HepG2 (cell line): ENCODE data around the gene ALDH3A1. TPM values are rescaled to one million over a fixed set of nuclear protein-coding genes. Genes with fewer than 3 reads are reported as not detected.

Experiments
- ATAC-seq: fragments of 200-7000 bp; cut with Tn5 transposase; 3 replicates; pipeline ENCODE4 v1.9.1; 2020; ENCODE audit warnings: mild to moderate bottlenecking, moderate library complexity
- BruUV-seq: library from RNA; stranded (reverse); fragments of 400-500 nt; replicated peaks from 2 replicates; lab custom pipeline; 2021; lab: Mats Ljungman, UMichigan
- CTCF ChIA-PET: fragments of 300-600 bp; formaldehyde crosslinking; extraction: SDS; loops from one replicate; lab custom pipeline; 2021; ENCODE audit warnings: low total read pairs, inconsistent platforms, low intra/inter-chr PET ratio; lab: Yijun Ruan, JAX
- POLR2A ChIA-PET: fragments of 350-600 bp; sonication (Branson Sonifier 250); formaldehyde crosslinking; loops from one replicate; lab custom pipeline; 2020; ENCODE audit warnings: antibody characterized with exemption, inconsistent platforms; lab: Yijun Ruan, JAX
- DNase-seq: peaks from one replicate; pipeline ENCODE4 v3.0.0-alpha.2; 2015; ENCODE audit warnings: low spot score
- FAIRE-seq: peaks from 3 replicates; lab custom pipeline; 2011; peaks lifted over from hg19 to GRCh38; lab: Jason Lieb, UNC
- H2AFZ ChIP-seq: one replicate; pipeline ENCODE4 v1.6.1; 2011; ENCODE audit warnings: low read length, inconsistent platforms
- H3K27ac ChIP-seq: fragments of 300-600 bp; 3 replicates; pipeline ENCODE4 v1.8.0; 2011; ENCODE audit warnings: mixed run types, mild to moderate bottlenecking, mixed read lengths, low read length, inconsistent platforms; ENCODE audit not compliant: insufficient read depth; ENCODE audit errors: extremely low read length
- H3K27me3 ChIP-seq, 2 experiments: fragments of 200-600 bp in 1 of 2; 2 replicates in 1 of 2; 3 replicates in 1 of 2; pipeline versions ENCODE4 v1.6.0 to v1.8.0; 2011; ENCODE audit warnings: low read length in 2 of 2, mild to moderate bottlenecking in 2 of 2, moderate library complexity in 2 of 2, inconsistent platforms in 1 of 2; ENCODE audit not compliant: insufficient read depth in 2 of 2, control insufficient read depth in 1 of 2
- H3K36me3 ChIP-seq, 2 experiments: fragments of 200-600 bp in 1 of 2; replicated peaks in 1 of 2; 2 replicates in 1 of 2; 3 replicates in 1 of 2; pipeline versions ENCODE4 v1.5.1 to v1.8.0; 2011; ENCODE audit warnings: low read length in 2 of 2, inconsistent platforms in 1 of 2; ENCODE audit not compliant: insufficient read depth in 2 of 2, control insufficient read depth in 1 of 2
- H3K4me1 ChIP-seq: 2 replicates; pipeline ENCODE4 v1.5.1; 2012; ENCODE audit warnings: low read length, inconsistent platforms; ENCODE audit not compliant: insufficient read depth
- H3K4me2 ChIP-seq: 2 replicates; pipeline ENCODE4 v1.6.0; 2011; ENCODE audit warnings: low read depth, low read length, inconsistent platforms
- H3K4me3 ChIP-seq, 3 experiments: fragments of 200-600 bp in 1 of 3; sonication (generic), shearing (Covaris generic) in 1 of 3; replicated peaks in 1 of 3; 2 replicates each; pipeline ENCODE4 v1.5.1; 2011 to 2016; ENCODE audit warnings: low read length in 3 of 3, inconsistent platforms in 2 of 3, low read depth in 2 of 3, mild to moderate bottlenecking in 2 of 3, control low read depth in 1 of 3, mixed read lengths in 1 of 3; ENCODE audit not compliant: insufficient read depth in 1 of 3
- H3K79me2 ChIP-seq: one replicate; pipeline ENCODE4 v1.6.1; 2011; ENCODE audit warnings: low read length, inconsistent platforms; ENCODE audit not compliant: insufficient read depth
- H3K9ac ChIP-seq: 2 replicates; pipeline ENCODE4 v1.6.0; 2011; ENCODE audit warnings: mild to moderate bottlenecking, low read depth, low read length, inconsistent platforms; ENCODE audit not compliant: insufficient read depth
- H3K9me3 ChIP-seq: 2 replicates; pipeline ENCODE4 v1.5.1; 2012; ENCODE audit warnings: mild to moderate bottlenecking, low read length
- H4K20me1 ChIP-seq: 2 replicates; pipeline ENCODE4 v1.6.0; 2011; ENCODE audit warnings: inconsistent platforms, mild to moderate bottlenecking, low read length, moderate library complexity; ENCODE audit not compliant: insufficient read depth
- SRF ChIP-seq: IDR thresholded peaks from 2 replicates; pipeline ENCODE4 v1.6.1; 2011; ENCODE audit warnings: mild to moderate bottlenecking, low read depth, low read length, moderate library complexity
- ZNF564 ChIP-seq: sonication (generic); formaldehyde crosslinking; IDR thresholded peaks from 2 replicates; pipeline ENCODE4 v1.8.1; 2023; ENCODE audit warnings: mild to moderate bottlenecking, missing genetic modification reagents
- ZNF589 ChIP-seq: sonication (generic); formaldehyde crosslinking; conservative IDR thresholded peaks from 2 replicates; pipeline ENCODE4 v1.8.0; 2022; ENCODE audit warnings: mild to moderate bottlenecking, moderate library complexity, missing genetic modification reagents
- ZNF768 ChIP-seq: sonication (generic); formaldehyde crosslinking; IDR thresholded peaks from 2 replicates; pipeline ENCODE4 v1.4.0; 2020; ENCODE audit warnings: missing genetic modification reagents
- WGBS: methylation state at CpG from one replicate; pipeline ENCODE4 v1.1.6; 2017; ENCODE audit warnings: low lambda C conversion rate; 5-methylcytosine and 5-hydroxymethylcytosine counted together
- in situ Hi-C: cut with HindIII; loops from 2 replicates; pipeline ENCODE4 v1.10.0; 2017; ENCODE audit warnings: low pct_unique_long_range_greater_than_20kb; ENCODE audit not compliant: extremely low pct_ligation_motif_present
- intact Hi-C: fragments of 100-400 bp; cut with micrococcal nuclease; formaldehyde crosslinking; loops from one replicate; pipeline ENCODE4 v1.10.0; 2022; ENCODE audit not compliant: unreplicated experiment
- polyA plus RNA-seq, 8 experiments: library from polyadenylated mRNA; depleted of rRNA in 3 of 8; stranded (reverse) in 7 of 8; unstranded in 1 of 8; fragments of >200 nt; fragmentation: Illumina TruSeq in 4 of 8; extraction: Trizol in 4 of 8; gene quantifications; 2 replicates each; pipeline versions ENCODE4 v1.2.1 to v1.2.3, GENCODE V29; 2011 to 2016; ENCODE audit warnings: low read depth in 4 of 8, missing spikeins in 1 of 8, mixed read lengths in 1 of 8; ENCODE audit not compliant: insufficient read depth in 1 of 8
- total RNA-seq, 5 experiments: library from RNA; depleted of rRNA; stranded (reverse); fragments of >200 nt; fragmentation: Illumina TruSeq; extraction: Trizol; gene quantifications; 2 replicates each; pipeline ENCODE4 v1.2.3, GENCODE V29; 2016; ENCODE audit warnings: low read depth in 1 of 5
- TF ChIP-seq, protein P1 (sequence below): sonication (generic); formaldehyde crosslinking; IDR thresholded peaks from 2 replicates; pipeline ENCODE4 v1.5.1; 2020; ENCODE audit warnings: mild to moderate bottlenecking, missing genetic modification reagents, moderate library complexity
- TF ChIP-seq, protein P2 (sequence below): sonication (generic); formaldehyde crosslinking; IDR thresholded peaks from 2 replicates; pipeline ENCODE4 v1.4.0; 2020; ENCODE audit warnings: missing genetic modification reagents

ALDH3A1 gene
- total and polyA plus RNA-seq, 2 of the 13 experiments (the other 11 are each of a cell fraction or from before 2014, with no cell fraction given) = 0.07 to 0.62 TPM

DNA sequence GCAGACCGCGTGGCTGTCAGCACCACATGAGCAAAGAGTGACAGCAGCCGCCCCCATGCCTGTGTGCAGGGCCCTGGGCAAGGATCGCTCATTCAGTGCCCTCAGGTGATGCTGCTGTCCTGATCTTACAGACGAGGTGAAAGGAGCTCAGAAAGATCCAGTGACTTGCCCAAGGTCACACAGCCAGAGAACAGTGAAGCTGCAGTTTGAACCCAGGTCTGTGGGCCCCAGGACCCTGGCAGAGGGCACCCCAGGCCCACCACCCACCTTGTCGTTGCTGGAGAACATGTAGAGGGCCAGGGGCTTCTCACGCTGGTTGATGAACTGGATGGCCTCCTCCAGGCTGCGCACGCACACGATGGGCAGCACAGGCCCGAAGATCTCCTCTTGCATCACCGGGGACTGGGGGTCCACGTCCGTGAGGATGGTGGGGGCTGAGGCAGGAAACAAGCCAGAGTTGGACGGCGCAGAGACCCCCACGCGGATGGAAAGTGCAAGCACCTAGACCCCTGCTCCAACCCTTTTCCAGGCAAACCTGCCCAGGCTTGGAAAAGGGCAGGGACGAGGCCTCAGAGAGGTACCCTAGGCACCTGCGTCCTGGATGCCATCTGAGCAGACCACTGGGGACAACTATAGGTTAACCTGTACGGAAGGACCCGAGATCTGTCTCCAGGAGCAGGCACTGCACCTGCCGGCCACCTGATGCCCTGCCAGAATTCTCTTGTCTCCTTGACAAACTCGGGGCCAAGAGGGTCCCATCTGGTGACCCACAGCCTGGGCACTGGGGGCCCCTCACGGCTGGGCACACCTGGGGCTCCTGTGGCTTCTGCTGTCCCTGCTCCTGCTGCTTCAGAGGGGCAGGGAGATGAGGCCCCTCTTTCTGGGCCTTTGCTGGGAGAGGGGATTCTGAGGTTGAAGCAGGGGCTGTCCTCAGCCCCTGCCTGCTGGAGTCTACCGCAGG is 8.6 kb downstream of the ALDH3A1 start:
- intact Hi-C loops (no loop called here), in situ Hi-C loops (no loop called here)
- CTCF ChIA-PET = no interaction called here
- H3K4me1 ChIP-seq = peaks cover 47% of the 10 kb centered on the region
- POLR2A ChIA-PET = no interaction called here
- no peak overlapping the region for H2AFZ ChIP-seq
- BruUV-seq = no TSS peak
- H3K36me3 ChIP-seq = no peaks in the 10 kb centered on the region
- no peak for DNase-seq
- TF ChIP-seq ZNF589 (CRISPR knock-in tag) (no peak), SRF (no peak), ZNF564 (CRISPR knock-in tag) (no peak), ZNF768 (CRISPR knock-in tag) (peak; percentile 83; the same call in 1 of the 2 replicates)
- TF ChIP-seq, protein P1, sequence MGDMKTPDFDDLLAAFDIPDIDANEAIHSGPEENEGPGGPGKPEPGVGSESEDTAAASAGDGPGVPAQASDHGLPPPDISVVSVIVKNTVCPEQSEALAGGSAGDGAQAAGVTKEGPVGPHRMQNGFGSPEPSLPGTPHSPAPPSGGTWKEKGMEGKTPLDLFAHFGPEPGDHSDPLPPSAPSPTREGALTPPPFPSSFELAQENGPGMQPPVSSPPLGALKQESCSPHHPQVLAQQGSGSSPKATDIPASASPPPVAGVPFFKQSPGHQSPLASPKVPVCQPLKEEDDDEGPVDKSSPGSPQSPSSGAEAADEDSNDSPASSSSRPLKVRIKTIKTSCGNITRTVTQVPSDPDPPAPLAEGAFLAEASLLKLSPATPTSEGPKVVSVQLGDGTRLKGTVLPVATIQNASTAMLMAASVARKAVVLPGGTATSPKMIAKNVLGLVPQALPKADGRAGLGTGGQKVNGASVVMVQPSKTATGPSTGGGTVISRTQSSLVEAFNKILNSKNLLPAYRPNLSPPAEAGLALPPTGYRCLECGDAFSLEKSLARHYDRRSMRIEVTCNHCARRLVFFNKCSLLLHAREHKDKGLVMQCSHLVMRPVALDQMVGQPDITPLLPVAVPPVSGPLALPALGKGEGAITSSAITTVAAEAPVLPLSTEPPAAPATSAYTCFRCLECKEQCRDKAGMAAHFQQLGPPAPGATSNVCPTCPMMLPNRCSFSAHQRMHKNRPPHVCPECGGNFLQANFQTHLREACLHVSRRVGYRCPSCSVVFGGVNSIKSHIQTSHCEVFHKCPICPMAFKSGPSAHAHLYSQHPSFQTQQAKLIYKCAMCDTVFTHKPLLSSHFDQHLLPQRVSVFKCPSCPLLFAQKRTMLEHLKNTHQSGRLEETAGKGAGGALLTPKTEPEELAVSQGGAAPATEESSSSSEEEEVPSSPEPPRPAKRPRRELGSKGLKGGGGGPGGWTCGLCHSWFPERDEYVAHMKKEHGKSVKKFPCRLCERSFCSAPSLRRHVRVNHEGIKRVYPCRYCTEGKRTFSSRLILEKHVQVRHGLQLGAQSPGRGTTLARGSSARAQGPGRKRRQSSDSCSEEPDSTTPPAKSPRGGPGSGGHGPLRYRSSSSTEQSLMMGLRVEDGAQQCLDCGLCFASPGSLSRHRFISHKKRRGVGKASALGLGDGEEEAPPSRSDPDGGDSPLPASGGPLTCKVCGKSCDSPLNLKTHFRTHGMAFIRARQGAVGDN (CRISPR knock-in tag) = 0 out of 2 replicates have a peak, but pooled peaks have one; percentile 39
- TF ChIP-seq, protein P2, sequence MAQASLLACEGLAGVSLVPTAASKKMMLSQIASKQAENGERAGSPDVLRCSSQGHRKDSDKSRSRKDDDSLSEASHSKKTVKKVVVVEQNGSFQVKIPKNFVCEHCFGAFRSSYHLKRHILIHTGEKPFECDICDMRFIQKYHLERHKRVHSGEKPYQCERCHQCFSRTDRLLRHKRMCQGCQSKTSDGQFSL (CRISPR knock-in tag) = no peak
- no peak for ATAC-seq
- no peak overlapping the region for H3K4me3 ChIP-seq
- 89% methylated on average over 12 of the region's 26 CpGs for WGBS
- no peak for FAIRE-seq
- no peaks in the 10 kb centered on the region; a peak in 1 of 5 replicates for H3K27me3 ChIP-seq
- H3K27ac ChIP-seq = no peak overlapping the region
- no peaks in the 10 kb centered on the region for H3K9me3 ChIP-seq
- no peaks in the 10 kb centered on the region for H4K20me1 ChIP-seq
- H3K4me2 ChIP-seq = no peak overlapping the region
- no peak overlapping the region for H3K9ac ChIP-seq
- H3K79me2 ChIP-seq = no peaks in the 10 kb centered on the region
